DMS114 treated with DMSO at 0.1 percent for 48 hours (cell line): Measurements from ENCODE around the gene AGRP.
"Not testable (repeated sequence)": the region's sequence is repeated elsewhere in the genome, so short reads cannot be mapped to it uniquely, and the experiment has no call there.

Experiments used
- DNase-seq: peaks from one replicate; lab custom pipeline; 2025; ENCODE audit not compliant: unreplicated experiment; lab: John Stamatoyannopoulos, UW

Gene AGRP

DNA sequence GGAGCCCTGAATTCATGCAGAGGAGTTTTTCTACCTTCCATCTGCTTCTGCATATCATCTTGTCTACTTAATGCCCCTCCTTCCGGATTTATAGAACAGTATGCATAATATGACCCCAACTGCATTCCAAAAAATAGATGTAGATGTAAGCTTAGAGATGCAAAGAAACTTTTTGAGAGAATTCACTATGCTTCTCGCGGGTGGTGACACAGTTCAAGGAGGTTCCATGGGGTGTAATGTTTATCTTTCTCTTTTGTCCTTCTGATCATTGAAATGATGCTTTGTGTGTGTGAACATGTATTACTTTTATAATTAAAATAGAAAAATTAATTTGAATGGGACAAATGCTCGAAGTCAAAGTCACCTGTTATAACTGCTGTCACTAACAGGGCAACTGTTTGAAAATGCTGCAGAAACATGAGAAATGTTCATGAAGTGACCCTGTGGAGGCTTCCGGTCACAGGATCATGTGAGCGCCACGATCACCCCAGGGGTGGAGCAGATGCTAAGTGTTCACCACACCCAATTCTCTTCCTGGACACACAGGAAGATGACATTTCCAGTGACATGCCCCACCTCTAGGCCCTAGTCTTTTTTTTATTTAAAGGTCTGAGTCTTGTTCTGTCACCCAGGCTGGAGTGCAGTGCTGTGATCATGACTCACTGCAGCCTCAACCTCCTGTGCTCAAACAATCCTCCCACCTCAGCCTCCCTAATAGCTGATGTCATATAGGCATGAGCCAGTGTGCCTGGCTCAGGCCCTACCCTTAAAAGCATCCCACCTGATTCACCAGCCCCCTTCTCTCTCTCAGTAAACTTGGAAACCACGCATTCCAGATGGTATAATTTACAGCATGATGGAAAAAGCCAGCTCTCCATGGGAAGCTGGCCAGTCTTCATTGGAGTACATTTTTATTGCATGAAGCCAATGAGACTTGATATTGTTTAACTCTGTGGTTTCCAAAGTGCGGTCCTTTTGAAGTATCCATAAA lies 21.0 kb upstream of the AGRP start:
- DNase-seq: no peak

DNA sequence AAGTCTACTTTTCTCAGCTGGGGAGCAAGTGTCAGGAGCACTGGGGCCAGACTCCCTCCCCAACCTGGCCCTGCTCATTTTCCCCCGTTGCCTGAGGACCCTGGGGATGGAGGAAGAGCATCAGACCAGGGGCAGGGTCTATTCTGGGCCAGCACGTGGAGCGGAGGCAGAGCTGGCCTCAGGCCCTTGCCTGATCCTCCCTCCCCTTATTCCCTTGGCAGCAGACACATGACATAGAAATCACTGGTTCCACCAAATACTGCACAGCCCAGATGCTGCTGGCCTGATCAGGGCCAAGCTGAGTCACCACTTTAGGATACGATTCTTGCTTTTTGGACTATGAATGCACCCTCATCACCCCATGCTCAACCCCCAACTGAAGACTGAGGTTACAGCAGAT lies 15.8 kb upstream of the AGRP start:
- no peak for DNase-seq

DNA sequence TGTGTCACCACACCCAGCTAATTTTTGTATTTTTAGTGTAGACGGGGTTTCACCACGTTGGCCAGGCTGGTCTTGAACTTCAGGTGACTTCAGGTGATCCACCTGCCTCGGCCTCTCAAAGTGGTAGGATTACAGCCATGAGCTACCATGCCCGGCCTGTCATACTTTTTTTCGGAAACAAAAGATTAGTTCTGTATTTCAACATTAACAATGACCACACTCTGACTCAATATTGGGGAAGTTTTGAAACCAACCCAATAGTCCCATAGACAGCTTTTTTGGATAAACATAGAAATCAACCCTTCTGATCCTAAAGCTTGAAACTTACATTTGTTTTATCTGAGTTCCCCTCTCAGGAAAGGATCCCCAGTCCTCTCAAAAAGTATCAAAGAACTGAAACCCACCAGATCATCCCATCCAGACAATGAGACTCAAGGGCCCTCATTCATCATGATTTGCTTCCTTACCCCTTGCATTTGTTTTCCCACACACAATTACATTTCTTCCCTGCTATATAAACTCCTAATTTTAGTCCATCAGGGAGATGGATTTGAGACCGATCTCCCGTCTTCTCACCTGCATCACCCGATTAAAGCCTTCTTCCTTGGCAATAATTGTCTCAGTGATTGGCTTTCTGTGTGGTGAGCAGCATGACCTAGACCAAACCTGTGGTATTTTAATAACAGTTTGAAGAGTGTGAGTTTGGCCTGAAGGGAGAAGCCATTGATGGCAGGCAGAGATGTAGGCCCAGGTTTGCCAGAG lies 7.2 kb upstream of the AGRP start:
- no peak for DNase-seq

DNA sequence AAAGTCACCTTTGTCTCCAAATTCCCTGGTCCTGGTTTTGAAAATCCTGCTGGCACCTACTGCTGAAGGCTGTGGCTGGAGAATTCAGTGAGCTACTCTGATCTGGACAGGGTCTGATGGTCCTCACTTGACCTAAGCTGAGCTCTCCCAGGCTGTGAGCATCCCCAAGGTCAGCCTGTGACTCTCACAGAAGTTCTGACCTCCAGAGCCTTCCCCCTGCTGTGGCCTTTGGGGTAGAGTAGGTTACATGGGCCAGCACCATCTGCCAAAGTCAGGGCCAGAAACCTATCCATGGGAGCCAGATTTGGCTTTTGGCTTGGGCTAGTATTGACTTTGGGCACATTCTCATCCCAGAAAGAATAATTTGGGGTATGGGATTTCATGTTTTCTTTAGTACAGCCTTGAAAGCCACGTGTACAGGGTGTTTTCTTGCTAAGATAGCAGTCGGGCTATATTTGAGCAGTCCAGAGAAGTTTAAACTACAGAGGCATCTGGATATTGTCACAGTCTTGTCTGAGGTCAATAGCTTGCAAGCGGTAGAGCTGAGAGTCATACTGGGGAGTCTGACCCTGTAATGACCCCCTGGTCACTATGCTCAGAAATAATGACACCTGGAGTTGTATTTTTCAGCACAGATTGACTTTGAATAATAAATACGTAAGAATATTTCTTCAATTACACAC lies 6.2 kb upstream of the AGRP start:
- no peak for DNase-seq

DNA sequence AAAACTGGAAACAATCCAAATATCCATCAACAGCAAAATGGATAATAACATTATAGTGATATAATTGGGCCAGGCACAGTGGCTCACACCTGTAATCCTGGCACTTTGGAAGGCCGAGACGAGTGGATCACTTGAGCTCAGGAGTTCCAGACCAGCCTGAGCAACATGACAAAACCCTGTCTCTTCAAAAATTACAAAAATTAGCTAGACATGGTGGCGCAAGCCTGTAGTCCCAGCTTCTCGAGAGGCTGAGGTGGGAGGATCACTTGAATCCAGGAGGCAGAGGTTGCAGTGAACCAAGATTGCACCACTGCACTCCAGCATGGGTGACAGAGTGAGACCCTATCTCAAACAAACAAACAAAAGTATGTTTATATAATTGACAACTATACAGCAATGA lies 4.2 kb upstream of the AGRP start:
- DNase-seq: not testable (repeated sequence)

DNA sequence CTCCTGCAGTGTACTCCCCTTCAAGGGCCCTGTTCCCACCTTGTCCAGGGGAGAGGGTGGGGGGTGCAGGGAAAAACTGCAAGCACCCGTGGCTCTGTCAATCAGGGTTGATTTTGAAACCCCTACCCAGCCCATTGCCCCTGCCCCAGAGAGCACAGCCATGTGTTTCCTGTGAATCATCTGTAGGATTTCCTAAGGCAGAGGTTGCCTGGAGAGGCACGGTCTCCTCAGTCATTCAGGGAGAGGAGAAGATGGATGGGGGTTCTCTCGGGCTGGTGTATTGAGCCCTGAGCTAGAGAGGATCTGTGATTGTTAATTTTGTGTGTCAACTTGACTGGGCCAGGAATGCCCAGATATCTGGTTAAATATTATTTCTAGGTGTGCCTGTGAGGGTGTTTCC lies 3.5 kb upstream of the AGRP start:
- DNase-seq: no peak

DNA sequence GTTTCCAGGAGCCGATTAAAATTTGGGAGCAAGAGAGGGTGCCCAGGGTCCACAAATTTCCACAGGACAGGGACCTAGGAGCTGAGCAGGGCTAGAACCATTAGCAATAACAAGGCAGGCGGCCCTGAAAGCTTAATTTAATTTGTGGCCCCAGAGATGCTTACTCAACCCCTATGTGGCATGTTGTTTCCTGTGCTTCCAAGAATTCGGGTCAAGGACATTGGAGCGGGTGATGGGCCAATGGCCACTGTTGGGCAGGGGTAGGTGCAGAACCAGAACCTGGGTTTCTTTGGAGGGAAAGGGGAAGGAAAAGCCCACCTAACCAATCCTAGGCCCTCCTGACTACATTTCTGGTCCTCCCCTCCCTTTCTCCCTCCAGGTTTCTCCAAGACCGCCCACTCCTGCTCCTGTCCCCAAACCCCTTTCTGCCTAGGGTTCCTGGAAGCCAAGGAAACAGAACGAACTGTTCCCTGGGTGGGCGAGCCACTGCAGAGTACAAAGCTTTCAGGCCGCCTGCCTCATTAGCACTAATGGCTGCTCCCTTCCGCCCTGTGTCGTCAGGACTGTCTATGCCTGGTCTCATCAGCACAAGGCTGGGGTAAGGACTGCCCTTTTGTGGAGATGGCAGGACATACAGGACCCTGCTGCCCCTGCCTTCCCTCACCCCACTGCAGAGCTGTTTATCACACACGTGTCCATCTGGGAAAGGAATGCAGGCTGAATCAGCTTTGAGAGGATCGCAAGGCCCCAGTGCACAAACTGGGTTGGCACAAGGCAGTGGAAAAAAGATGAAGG lies 581 bp upstream of the AGRP start:
- no peak for DNase-seq

DNA sequence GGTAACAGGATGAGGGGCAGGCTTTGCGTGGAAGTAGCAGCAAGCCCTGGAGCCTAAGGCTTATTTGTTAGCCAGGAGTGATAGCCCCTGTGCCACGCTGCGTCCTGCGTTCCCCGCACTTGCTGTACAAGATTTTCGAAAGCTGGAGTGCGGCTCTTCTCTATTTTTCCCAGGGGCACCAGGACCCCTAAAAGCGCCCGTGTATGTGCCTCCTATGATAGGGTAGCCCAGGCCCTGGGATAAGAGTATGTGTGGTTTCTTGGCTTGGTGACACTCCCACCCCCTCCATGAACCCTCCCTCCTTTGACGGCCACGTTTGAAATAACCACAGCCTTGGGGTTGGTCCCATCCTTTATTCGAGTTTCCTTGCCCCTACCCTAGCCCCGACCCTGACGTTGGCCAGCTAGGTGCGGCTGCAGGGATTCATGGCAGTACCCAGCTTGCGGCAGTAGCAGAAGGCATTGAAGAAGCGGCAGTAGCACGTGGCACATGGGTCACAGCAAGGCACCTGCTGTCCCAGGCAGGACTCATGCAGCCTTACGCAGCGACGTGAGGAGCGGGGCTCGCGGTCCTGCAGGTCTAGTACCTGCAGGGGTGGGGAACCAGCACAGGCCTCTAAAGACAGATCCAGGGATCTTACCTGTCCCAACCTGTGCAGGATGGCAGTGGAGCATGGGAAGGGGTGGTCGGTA lies 968 bp downstream of the AGRP start:
- no peak for DNase-seq

DNA sequence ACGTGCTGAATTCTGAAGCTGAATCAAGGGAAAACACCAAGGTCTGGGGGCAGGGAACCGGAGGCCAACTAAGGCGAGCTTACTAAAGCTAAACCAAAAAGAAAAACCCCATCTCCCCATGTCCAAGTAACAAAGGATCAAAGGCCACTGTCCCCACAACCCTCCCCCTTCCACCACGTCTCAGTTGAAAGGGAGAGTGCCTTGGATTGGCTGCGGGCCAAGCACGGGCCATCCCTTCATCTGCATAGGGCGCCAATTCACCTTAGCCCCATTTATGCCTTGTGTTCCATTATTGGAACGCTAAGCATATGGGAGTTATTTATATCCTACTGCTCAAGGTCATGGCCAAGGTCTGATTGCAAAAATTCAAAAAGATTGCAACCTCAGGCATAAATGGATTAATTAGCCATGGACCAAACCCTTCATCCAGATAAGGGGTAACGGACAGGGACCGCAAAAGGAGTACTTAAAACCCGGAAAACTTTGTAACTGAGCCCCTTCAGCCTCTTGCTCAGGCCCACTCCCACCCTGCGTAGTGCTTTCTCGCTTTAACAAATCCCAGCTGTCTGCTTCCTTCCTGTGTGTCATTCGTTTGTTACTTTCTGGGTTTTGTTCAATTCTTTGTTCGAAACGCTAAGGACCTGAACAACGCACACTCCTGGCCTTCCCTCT lies 1.6 kb downstream of the AGRP start:
- no peak for DNase-seq

DNA sequence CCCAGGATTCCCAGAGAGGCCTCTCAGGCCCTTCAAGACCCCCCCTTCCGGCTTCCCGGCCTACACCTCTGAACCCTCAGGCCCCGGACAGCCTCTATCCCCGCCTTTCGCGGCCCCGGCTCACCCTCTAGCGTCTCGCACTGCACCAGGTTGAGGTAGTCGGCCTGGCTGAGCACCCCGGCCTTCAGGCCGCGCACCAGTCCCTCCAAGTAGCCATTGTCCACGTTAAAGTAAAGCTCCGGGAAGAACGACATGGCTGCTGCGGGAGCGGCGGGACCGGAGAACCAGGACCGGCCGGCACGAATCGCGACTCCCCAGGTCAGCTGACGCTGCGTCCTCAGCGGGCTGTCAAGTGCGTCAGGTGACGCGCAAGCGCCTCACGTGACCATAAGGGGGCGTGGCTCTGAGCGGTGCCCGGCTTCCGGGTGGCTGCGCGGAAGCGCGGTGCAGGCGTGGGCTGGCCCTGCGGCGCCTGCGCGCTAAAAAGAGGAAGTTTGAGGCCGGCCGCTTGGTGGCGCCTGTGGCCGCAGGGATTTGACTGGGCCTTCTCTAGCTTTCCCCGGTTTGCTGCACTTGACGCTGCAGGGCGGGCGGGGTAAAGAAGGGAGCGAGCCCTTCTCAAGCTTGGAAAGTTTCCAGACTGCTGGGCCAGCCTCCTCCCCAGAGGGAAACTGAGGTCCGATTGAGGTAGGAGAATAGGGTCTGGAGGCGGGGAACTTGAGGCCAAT lies 2.4 kb downstream of the AGRP start, which contains the start of gene ATP6V0D1:
ATP6V0D1 (minus strand) TSS at position 325 of the 728 bp plus-strand sequence; CDS start at position 254, 71 bp downstream.
- DNase-seq: peak; percentile 94

DNA sequence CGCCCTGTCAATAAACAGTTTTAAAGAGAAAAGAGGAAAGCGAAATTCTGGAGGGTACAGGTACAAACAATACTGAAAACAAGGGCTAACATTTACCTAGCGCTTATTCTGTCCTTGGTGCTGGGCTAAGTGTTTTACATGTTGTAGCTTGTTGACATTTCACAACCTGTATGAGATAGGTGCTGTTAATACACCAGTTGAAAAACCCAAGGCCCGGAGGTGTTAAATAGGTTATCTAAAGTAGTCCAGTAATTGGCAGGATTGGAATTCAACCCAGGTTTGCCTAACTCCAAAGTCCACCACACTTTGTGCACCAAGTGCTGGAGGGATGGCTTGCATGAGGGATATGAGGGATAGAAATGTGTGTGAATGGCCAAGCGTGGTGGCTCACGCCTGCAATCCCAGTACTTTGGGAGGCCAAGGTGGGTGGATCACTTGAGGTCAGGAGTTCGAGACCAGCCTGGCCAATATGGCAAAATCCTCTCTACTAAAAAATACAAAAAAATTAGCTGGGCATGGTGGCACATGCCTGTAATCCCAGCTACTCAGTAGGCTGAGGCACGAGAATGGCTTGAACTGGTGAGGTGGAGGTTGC lies 5.3 kb downstream of the AGRP start:
- no peak for DNase-seq

DNA sequence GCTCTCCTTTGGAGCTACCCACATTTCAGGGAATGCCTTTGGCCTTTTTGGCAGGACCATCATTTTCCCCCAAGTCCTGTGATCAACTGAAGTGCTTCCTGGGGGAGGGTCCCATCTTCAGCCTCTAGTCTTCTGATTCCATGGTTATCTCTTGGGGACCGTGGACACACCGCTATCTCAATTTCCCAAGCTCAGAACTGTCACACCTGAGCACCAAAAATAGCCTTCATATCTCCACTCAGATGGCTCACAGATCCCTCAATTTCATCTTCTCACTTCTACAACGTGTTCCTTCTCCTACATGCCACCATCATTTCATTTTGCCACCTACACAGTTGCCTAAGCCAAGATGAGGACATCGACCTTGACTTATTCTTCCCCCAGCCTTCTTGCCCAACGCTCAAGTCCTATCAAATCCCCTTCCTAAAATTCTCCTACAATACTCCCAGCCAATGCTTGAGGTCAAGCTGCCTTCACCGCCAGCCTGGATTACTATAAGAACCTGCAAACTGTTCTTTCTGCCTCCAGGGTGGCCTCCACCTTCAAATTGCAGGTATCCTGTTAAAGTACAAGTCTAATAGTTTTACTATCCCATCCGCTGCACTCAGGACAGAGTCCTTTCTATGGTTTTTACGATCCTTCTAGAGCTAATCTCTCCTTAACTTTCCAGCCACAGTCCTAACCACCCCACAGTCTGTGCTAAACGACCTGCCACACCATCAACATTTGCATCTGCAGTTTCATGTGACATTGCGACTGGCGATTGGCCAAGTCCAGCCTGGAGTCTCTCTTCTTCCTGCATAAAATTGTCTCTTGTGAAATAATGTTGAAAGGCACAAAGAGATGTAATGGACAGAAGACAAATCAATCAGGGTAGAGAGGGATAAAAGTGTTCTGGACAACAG lies 8.5 kb downstream of the AGRP start:
- DNase-seq: no peak

DNA sequence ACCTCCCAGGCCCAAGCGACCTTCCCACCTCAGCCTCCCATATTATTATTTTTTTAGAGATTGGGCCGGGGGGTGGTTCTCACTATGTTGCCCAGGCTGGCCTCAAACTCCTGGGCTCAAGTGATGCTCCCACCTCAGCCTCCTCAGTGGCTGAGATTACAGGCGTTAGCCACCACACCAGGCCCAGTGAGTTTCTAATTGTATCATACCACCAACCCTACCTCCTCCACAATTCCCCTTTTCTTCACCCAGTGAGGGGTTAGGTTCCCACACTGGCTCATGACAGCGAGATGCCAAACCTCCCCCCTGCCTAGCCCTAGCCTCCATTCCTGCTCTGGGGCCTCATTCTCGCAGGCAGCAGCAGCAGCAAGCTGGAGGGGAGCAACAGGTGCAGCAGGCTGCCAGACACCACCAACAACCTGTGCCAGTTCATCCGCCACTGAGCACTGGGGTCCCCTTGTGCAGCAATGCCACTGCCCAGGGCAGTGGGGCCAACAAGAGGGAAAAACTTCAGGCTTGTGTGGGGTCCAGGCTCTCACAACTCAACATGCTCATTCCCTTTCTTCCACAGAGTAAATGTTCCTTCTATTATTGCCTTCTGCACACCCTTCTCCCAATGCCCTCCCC lies 11.5 kb downstream of the AGRP start:
- no peak for DNase-seq

DNA sequence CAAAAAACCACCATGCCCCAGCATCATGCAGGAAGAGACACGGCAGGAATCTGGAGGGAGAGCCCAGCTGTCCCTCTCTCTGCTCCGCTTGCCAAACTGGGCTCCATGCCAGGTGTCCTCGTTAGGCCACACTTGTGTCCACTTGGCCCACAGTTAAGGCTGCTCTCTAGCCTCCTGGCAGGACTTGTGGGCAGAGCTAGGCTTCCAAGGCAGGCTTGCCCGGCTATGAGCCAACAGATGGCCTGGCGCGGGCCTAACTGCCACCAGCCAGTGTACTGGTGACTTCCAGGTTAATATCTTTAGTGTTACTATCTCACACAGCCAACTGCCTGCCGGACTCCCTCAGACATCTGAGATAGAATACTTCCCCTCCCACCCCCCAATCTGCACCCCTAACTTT lies 13.0 kb downstream of the AGRP start:
- no peak for DNase-seq

DNA sequence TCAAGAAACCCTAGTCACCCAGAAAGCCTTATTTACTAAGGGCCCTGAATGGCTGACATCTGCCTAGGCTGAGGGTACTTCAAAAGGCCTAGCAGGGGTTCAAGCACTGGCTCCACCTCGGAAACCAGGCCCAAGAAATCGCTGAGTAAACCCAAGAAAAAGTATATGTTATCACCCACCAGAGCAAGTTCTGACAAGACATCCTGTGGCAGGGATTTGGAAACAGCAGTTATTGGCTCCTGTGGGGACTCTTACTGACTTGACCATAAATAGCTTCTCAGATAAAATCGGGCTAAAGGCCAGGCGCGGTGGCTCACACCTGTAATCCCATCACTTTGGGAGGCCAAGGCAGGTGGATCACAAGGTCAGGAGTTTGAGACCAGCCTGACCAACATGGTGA lies 14.6 kb downstream of the AGRP start:
- DNase-seq: no peak

DNA sequence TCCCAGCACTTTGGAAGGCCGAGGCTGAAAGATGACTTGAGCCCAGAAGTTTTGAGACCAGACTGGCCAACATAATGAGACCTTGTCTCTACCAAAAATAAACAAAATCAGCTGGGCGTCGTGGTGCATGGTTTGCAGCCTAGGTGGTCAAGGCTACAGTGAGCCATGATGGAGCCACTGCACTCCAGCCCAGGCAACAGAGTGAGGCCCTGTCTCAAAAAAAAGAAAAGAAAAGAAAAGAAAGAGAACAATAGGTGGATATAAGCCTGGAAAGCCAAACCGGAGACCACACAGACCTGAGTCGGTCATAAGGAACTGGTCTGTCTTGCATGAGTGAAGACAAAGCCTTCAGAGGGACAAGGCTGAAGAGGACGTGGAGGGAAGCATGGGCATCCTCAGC lies 16.8 kb downstream of the AGRP start:
- no peak for DNase-seq

DNA sequence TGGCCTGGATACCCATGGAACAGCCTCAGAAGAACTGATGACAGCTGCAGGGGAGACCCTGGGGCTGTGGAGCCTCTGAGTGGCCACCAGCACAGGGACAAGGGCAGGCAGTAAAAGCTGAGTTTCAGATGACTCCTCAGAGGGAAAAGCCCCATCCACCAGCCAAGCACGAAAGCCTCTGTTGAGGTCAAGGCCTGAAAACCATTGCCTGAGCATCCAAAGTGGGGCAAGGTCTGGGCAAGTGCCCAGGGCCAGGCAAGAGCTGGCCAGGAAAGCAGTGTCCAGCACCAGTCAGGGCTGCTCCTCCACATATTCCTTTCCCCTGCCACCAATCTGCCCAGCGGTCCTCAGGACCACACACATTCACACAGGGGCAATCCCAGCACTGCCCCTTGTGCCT lies 18.8 kb downstream of the AGRP start:
- no peak for DNase-seq
